ENCODE data around the gene LRIT1. TPM values are rescaled to one million over a fixed set of nuclear protein-coding genes. Genes with fewer than 3 reads are reported as not detected.

Gene LRIT1
- total and polyA plus RNA-seq, 12 donors = 0.06 TPM; not detected in 11

GRCh38 chr10:84237199-84238051, 3.9 kb downstream of the LRIT1 start:
- no peak for TF ChIP-seq POLR2A (IDR thresholded peaks at IDR 0.05)
- TF ChIP-seq, protein P1, sequence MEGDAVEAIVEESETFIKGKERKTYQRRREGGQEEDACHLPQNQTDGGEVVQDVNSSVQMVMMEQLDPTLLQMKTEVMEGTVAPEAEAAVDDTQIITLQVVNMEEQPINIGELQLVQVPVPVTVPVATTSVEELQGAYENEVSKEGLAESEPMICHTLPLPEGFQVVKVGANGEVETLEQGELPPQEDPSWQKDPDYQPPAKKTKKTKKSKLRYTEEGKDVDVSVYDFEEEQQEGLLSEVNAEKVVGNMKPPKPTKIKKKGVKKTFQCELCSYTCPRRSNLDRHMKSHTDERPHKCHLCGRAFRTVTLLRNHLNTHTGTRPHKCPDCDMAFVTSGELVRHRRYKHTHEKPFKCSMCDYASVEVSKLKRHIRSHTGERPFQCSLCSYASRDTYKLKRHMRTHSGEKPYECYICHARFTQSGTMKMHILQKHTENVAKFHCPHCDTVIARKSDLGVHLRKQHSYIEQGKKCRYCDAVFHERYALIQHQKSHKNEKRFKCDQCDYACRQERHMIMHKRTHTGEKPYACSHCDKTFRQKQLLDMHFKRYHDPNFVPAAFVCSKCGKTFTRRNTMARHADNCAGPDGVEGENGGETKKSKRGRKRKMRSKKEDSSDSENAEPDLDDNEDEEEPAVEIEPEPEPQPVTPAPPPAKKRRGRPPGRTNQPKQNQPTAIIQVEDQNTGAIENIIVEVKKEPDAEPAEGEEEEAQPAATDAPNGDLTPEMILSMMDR (IDR thresholded peaks at IDR 0.05) = no peak
- Histone ChIP-seq H3K36me3 (replicated peaks in 1 of 2) (no peaks in the 10 kb centered on the region), H3K4me3 (no peak overlapping the region), H3K27ac (no peak overlapping the region), H3K4me1 (replicated peaks in 1 of 2) (no peaks in the 10 kb centered on the region), H3K9me3 (replicated peaks in 1 of 3) (no peaks in the 10 kb centered on the region), H3K27me3 (no peaks in the 10 kb centered on the region)
- no peak for DNase-seq
- intact Hi-C loops (cut with DNase I) = no loop called here
- 49 to 81% (median 62%) methylated on average over 11 to 52 of the region's 52 CpGs for WGBS, 4 donors

DNA sequence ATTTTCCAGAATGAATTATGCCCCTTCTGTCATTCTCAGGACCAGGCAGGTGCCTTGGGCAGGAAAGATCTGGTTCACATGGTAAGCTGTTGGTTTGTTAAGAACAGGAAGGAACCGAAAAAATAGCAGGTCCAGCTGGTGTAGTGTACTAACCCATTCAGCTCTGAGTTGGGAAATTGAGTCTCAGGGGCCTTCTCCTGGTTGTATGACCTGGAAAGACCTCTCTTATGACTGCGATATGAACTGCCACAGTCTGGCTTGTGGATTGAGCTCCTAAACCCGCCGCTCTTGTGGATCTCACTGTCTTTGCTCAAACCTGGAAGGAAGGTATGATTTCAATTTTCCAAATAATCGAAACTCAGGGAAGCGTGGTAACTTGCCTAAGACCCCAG, 4.5 kb downstream of the LRIT1 start:
- WGBS, 4 donors = 85 to 90% (median 87%) methylated on average over 6 of the region's 6 CpGs
- no peaks in the 10 kb centered on the region for H3K27me3 ChIP-seq
- H3K36me3 ChIP-seq (replicated peaks in 1 of 2) = no peaks in the 10 kb centered on the region
- H3K4me3 ChIP-seq = no peak overlapping the region
- intact Hi-C loops (cut with DNase I) = no loop called here
- H3K9me3 ChIP-seq (replicated peaks in 1 of 3) = no peaks in the 10 kb centered on the region
- H3K4me1 ChIP-seq (replicated peaks in 1 of 2) = no peaks in the 10 kb centered on the region
- no peak for TF ChIP-seq POLR2A (IDR thresholded peaks at IDR 0.05)
- DNase-seq = no peak
- H3K27ac ChIP-seq = no peak overlapping the region

DNA sequence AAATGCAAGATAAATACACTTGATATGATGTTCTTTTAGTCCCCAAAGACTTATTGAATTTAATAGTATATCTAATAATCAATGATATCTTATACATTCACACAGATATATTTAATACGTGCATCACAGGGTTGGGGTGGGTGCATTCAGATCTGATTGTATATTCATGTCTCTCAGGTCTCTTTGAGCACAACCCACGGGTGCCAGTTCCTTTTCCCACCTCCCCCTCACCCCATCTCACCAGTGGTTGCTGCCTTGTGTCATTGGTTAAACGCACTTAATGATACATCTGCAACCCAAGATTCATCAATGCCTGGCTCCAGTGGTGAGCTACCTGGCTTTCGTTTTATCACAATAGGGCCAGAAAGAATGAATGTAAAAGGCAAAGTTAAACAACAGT, 6.2 kb downstream of the LRIT1 start:
- Histone ChIP-seq H3K36me3 (replicated peaks in 1 of 2) (no peaks in the 10 kb centered on the region), H3K4me1 (replicated peaks in 1 of 2) (no peaks in the 10 kb centered on the region), H3K4me3 (no peak overlapping the region), H3K27me3 (no peaks in the 10 kb centered on the region), H3K27ac (no peak overlapping the region), H3K9me3 (replicated peaks in 1 of 3) (no peaks in the 10 kb centered on the region)
- WGBS, 4 donors = 66 to 81% (median 77%) methylated on average over 4 of the region's 4 CpGs
- TF ChIP-seq POLR2A (IDR thresholded peaks at IDR 0.05) = no peak
- TF ChIP-seq, protein P1 (IDR thresholded peaks at IDR 0.05) = no peak
- DNase-seq = no peak
- intact Hi-C loops (cut with DNase I) = no loop called here

DNA sequence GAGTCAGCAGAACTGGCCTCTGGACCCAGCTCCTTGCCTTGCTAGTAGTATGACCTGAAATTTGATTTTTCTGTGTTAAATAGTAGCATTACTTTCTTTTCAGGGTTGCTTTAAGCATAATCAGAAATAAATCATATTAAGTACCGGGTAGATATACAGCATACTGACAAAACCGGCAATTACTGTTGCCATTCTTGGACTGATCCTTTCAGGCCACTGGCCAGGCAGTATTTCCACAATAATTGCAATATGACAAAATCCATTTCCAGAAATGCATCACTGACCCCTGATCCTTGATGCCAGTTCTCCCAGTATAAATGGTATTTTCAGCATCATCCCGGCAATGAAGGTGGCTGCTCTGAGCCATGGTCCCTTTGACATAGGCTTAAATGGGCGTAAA, 6.9 kb downstream of the LRIT1 start:
- Histone ChIP-seq H3K9me3 (replicated peaks in 1 of 3) (no peaks in the 10 kb centered on the region), H3K27ac (no peak overlapping the region), H3K4me1 (replicated peaks in 1 of 2) (no peaks in the 10 kb centered on the region), H3K4me3 (no peak overlapping the region), H3K36me3 (replicated peaks in 1 of 2) (no peaks in the 10 kb centered on the region), H3K27me3 (no peaks in the 10 kb centered on the region)
- intact Hi-C loops (cut with DNase I) = no loop called here
- WGBS, 4 donors = 74 to 86% (median 76%) methylated on average over 4 of the region's 4 CpGs
- TF ChIP-seq POLR2A (IDR thresholded peaks at IDR 0.05) = no peak
- TF ChIP-seq, protein P1 (IDR thresholded peaks at IDR 0.05) = no peak
- no peak for DNase-seq

DNA sequence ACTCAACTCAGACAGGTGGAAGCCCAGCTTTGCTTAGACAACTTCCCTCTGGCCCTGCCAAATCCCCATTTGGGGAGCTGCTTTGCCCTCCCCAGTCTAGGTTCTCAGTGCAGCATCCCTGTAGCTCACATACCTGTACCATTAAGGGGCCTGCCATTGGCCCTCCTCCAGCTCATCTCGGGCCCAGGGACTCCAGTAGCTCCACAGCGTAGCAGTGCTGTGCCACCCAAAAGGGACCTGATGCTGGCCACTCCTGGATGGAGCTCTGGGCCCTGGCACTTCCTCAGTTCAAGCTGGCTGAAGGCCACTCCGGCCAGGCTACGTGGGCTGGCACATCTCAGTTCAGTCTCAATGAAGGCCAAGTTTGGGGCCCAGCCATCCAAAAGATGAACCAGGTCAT, 7.4 kb downstream of the LRIT1 start:
- no peak for DNase-seq
- no peak overlapping the region for H3K27ac ChIP-seq
- 66 to 90% (median 72%) methylated on average over 2 to 4 of the region's 4 CpGs for WGBS, 4 donors
- H3K27me3 ChIP-seq = no peaks in the 10 kb centered on the region
- no peaks in the 10 kb centered on the region for H3K9me3 ChIP-seq (replicated peaks in 1 of 3)
- intact Hi-C loops (cut with DNase I) = no loop called here
- TF ChIP-seq POLR2A (IDR thresholded peaks at IDR 0.05) = no peak
- TF ChIP-seq, protein P1 (IDR thresholded peaks at IDR 0.05) = no peak
- no peaks in the 10 kb centered on the region for H3K4me1 ChIP-seq (replicated peaks in 1 of 2)
- H3K36me3 ChIP-seq (replicated peaks in 1 of 2) = no peaks in the 10 kb centered on the region
- H3K4me3 ChIP-seq = no peak overlapping the region
